ENCODE measurements around the gene C4orf36. TPM values are rescaled to one million over a fixed set of nuclear protein-coding genes. Genes with fewer than 3 reads are reported as not detected.

C4orf36 gene
- total and polyA plus RNA-seq, 2 donors, result 0.42 to 0.82 TPM

GRCh38 chr4:86934147-86934770 is 42.0 kb upstream of the C4orf36 start:
- DNase-seq (ENCODE audit: low read depth in 6 of 9, low spot score in 9 of 9), result peak in 6 of 9 donors; percentile 29 to 54 (median 38)
- Histone ChIP-seq H3K27me3 (ENCODE audit: control insufficient read depth in 2 of 2, insufficient read depth in 1 of 2, low read length in 1 of 2) (no peaks in the 10 kb centered on the region), H3K4me3 (ENCODE audit: low read length in 2 of 2) (peak overlapping the region; percentile 86), H3K27ac (ENCODE audit: low read depth in 1 of 2, low read length in 1 of 2) (peak overlapping the region; percentile 90 to 97), H3K9me3 (ENCODE audit: control insufficient read depth in 2 of 2, insufficient read depth in 1 of 2, low read length in 1 of 2) (no peaks in the 10 kb centered on the region), H3K36me3 (ENCODE audit: control insufficient read depth in 2 of 2, insufficient read depth in 2 of 2, low read length in 1 of 2) (no peaks in the 10 kb centered on the region), H3K4me1 (ENCODE audit: control insufficient read depth in 2 of 2, insufficient read depth in 2 of 2, low read length in 2 of 2) (peaks cover 2 to 30% of the 10 kb centered on the region in 2 donors)
- 2% methylated on average over 15 of the region's 15 CpGs for WGBS

GRCh38 chr4:86928400-86929255 is 36.4 kb upstream of the C4orf36 start:
- peak overlapping the region in 1 of 2 donors; percentile 39 for H3K27ac ChIP-seq (ENCODE audit: low read depth in 1 of 2, low read length in 1 of 2)
- no peaks in the 10 kb centered on the region for H3K27me3 ChIP-seq (ENCODE audit: control insufficient read depth in 2 of 2, insufficient read depth in 1 of 2, low read length in 1 of 2)
- peaks cover 0 to 4% of the 10 kb centered on the region in 2 donors for H3K4me1 ChIP-seq (ENCODE audit: control insufficient read depth in 2 of 2, insufficient read depth in 2 of 2, low read length in 2 of 2)
- no peaks in the 10 kb centered on the region for H3K36me3 ChIP-seq (ENCODE audit: control insufficient read depth in 2 of 2, insufficient read depth in 2 of 2, low read length in 1 of 2)
- WGBS, result 80% methylated on average over 10 of the region's 10 CpGs
- H3K9me3 ChIP-seq (ENCODE audit: control insufficient read depth in 2 of 2, insufficient read depth in 1 of 2, low read length in 1 of 2), result no peaks in the 10 kb centered on the region
- H3K4me3 ChIP-seq (ENCODE audit: low read length in 2 of 2), result no peak overlapping the region
- no peak for DNase-seq (ENCODE audit: low read depth in 6 of 9, low spot score in 9 of 9)

GRCh38 chr4:86927843-86928395 is 35.7 kb upstream of the C4orf36 start:
- 90% methylated on average over 2 of the region's 2 CpGs for WGBS
- DNase-seq (ENCODE audit: low read depth in 6 of 9, low spot score in 9 of 9), result no peak
- H3K27ac ChIP-seq (ENCODE audit: low read depth in 1 of 2, low read length in 1 of 2), result peak overlapping the region in 1 of 2 donors; percentile 39
- no peaks in the 10 kb centered on the region for H3K9me3 ChIP-seq (ENCODE audit: control insufficient read depth in 2 of 2, insufficient read depth in 1 of 2, low read length in 1 of 2)
- H3K4me3 ChIP-seq (ENCODE audit: low read length in 2 of 2), result no peak overlapping the region
- no peaks in the 10 kb centered on the region for H3K36me3 ChIP-seq (ENCODE audit: control insufficient read depth in 2 of 2, insufficient read depth in 2 of 2, low read length in 1 of 2)
- peaks cover 0 to 2% of the 10 kb centered on the region in 2 donors for H3K4me1 ChIP-seq (ENCODE audit: control insufficient read depth in 2 of 2, insufficient read depth in 2 of 2, low read length in 2 of 2)
- no peaks in the 10 kb centered on the region for H3K27me3 ChIP-seq (ENCODE audit: control insufficient read depth in 2 of 2, insufficient read depth in 1 of 2, low read length in 1 of 2)

GRCh38 chr4:86926435-86927086 is 34.3 kb upstream of the C4orf36 start:
- H3K4me1 ChIP-seq (ENCODE audit: control insufficient read depth in 2 of 2, insufficient read depth in 2 of 2, low read length in 2 of 2), result peaks cover 0 to 6% of the 10 kb centered on the region in 2 donors
- no peak overlapping the region for H3K4me3 ChIP-seq (ENCODE audit: low read length in 2 of 2)
- 97% methylated on average over 6 of the region's 6 CpGs for WGBS
- no peaks in the 10 kb centered on the region for H3K9me3 ChIP-seq (ENCODE audit: control insufficient read depth in 2 of 2, insufficient read depth in 1 of 2, low read length in 1 of 2)
- H3K27ac ChIP-seq (ENCODE audit: low read depth in 1 of 2, low read length in 1 of 2), result no peak overlapping the region
- DNase-seq (ENCODE audit: low read depth in 6 of 9, low spot score in 9 of 9), result no peak
- H3K36me3 ChIP-seq (ENCODE audit: control insufficient read depth in 2 of 2, insufficient read depth in 2 of 2, low read length in 1 of 2), result no peaks in the 10 kb centered on the region
- no peaks in the 10 kb centered on the region for H3K27me3 ChIP-seq (ENCODE audit: control insufficient read depth in 2 of 2, insufficient read depth in 1 of 2, low read length in 1 of 2)

GRCh38 chr4:86924811-86925210 is 32.6 kb upstream of the C4orf36 start:
- Histone ChIP-seq H3K9me3 (ENCODE audit: control insufficient read depth in 2 of 2, insufficient read depth in 1 of 2, low read length in 1 of 2) (no peaks in the 10 kb centered on the region), H3K36me3 (ENCODE audit: control insufficient read depth in 2 of 2, insufficient read depth in 2 of 2, low read length in 1 of 2) (no peaks in the 10 kb centered on the region), H3K4me1 (ENCODE audit: control insufficient read depth in 2 of 2, insufficient read depth in 2 of 2, low read length in 2 of 2) (peaks cover 0 to 3% of the 10 kb centered on the region in 2 donors), H3K27ac (ENCODE audit: low read depth in 1 of 2, low read length in 1 of 2) (no peak overlapping the region), H3K27me3 (ENCODE audit: control insufficient read depth in 2 of 2, insufficient read depth in 1 of 2, low read length in 1 of 2) (no peaks in the 10 kb centered on the region), H3K4me3 (ENCODE audit: low read length in 2 of 2) (no peak overlapping the region)
- no peak for DNase-seq (ENCODE audit: low read depth in 6 of 9, low spot score in 9 of 9)
- WGBS, result 46% methylated on average over 2 of the region's 2 CpGs

- H3K4me3 ChIP-seq (ENCODE audit: low read length in 2 of 2), result no peak overlapping the region
- WGBS, result 95% methylated on average over 1 of the region's 1 CpG
- no peaks in the 10 kb centered on the region for H3K36me3 ChIP-seq (ENCODE audit: control insufficient read depth in 2 of 2, insufficient read depth in 2 of 2, low read length in 1 of 2)
- H3K27me3 ChIP-seq (ENCODE audit: control insufficient read depth in 2 of 2, insufficient read depth in 1 of 2, low read length in 1 of 2), result no peaks in the 10 kb centered on the region
- no peak overlapping the region for H3K27ac ChIP-seq (ENCODE audit: low read depth in 1 of 2, low read length in 1 of 2)
- DNase-seq (ENCODE audit: low read depth in 6 of 9, low spot score in 9 of 9), result no peak
- H3K4me1 ChIP-seq (ENCODE audit: control insufficient read depth in 2 of 2, insufficient read depth in 2 of 2, low read length in 2 of 2), result peaks cover 0 to 3% of the 10 kb centered on the region in 2 donors
- H3K9me3 ChIP-seq (ENCODE audit: control insufficient read depth in 2 of 2, insufficient read depth in 1 of 2, low read length in 1 of 2), result no peaks in the 10 kb centered on the region
Measured at GRCh38 chr4:86921608-86922252, 29.5 kb upstream of the C4orf36 start.

- no peak overlapping the region for H3K4me3 ChIP-seq (ENCODE audit: low read length in 2 of 2)
- H3K36me3 ChIP-seq (ENCODE audit: control insufficient read depth in 2 of 2, insufficient read depth in 2 of 2, low read length in 1 of 2), result no peaks in the 10 kb centered on the region
- no peaks in the 10 kb centered on the region for H3K27me3 ChIP-seq (ENCODE audit: control insufficient read depth in 2 of 2, insufficient read depth in 1 of 2, low read length in 1 of 2)
- WGBS, result 87% methylated on average over 4 of the region's 4 CpGs
- H3K4me1 ChIP-seq (ENCODE audit: control insufficient read depth in 2 of 2, insufficient read depth in 2 of 2, low read length in 2 of 2), result peaks cover 0 to 3% of the 10 kb centered on the region in 2 donors
- no peaks in the 10 kb centered on the region for H3K9me3 ChIP-seq (ENCODE audit: control insufficient read depth in 2 of 2, insufficient read depth in 1 of 2, low read length in 1 of 2)
- H3K27ac ChIP-seq (ENCODE audit: low read depth in 1 of 2, low read length in 1 of 2), result no peak overlapping the region
- no peak for DNase-seq (ENCODE audit: low read depth in 6 of 9, low spot score in 9 of 9)
Measured at GRCh38 chr4:86919561-86920223, 27.5 kb upstream of the C4orf36 start.

GRCh38 chr4:86918539-86919072 is 26.4 kb upstream of the C4orf36 start:
- H3K27me3 ChIP-seq (ENCODE audit: control insufficient read depth in 2 of 2, insufficient read depth in 1 of 2, low read length in 1 of 2), result no peaks in the 10 kb centered on the region
- no peak overlapping the region for H3K4me3 ChIP-seq (ENCODE audit: low read length in 2 of 2)
- H3K4me1 ChIP-seq (ENCODE audit: control insufficient read depth in 2 of 2, insufficient read depth in 2 of 2, low read length in 2 of 2), result peaks cover 0 to 3% of the 10 kb centered on the region in 2 donors
- no peak for DNase-seq (ENCODE audit: low read depth in 6 of 9, low spot score in 9 of 9)
- no peaks in the 10 kb centered on the region for H3K9me3 ChIP-seq (ENCODE audit: control insufficient read depth in 2 of 2, insufficient read depth in 1 of 2, low read length in 1 of 2)
- 72% methylated on average over 3 of the region's 3 CpGs for WGBS
- no peak overlapping the region for H3K27ac ChIP-seq (ENCODE audit: low read depth in 1 of 2, low read length in 1 of 2)
- H3K36me3 ChIP-seq (ENCODE audit: control insufficient read depth in 2 of 2, insufficient read depth in 2 of 2, low read length in 1 of 2), result no peaks in the 10 kb centered on the region
